Measurements from ENCODE around the gene LYSET. TPM values are rescaled to one million over a fixed set of nuclear protein-coding genes. Genes with fewer than 3 reads are reported as not detected.
"Not testable (repeated sequence)": the region's sequence is repeated elsewhere in the genome, so short reads cannot be mapped to it uniquely, and the experiment has no call there.

LYSET gene
- total and polyA plus RNA-seq, 7 donors: 19.7 to 50.1 (median 29.1) TPM

DNA sequence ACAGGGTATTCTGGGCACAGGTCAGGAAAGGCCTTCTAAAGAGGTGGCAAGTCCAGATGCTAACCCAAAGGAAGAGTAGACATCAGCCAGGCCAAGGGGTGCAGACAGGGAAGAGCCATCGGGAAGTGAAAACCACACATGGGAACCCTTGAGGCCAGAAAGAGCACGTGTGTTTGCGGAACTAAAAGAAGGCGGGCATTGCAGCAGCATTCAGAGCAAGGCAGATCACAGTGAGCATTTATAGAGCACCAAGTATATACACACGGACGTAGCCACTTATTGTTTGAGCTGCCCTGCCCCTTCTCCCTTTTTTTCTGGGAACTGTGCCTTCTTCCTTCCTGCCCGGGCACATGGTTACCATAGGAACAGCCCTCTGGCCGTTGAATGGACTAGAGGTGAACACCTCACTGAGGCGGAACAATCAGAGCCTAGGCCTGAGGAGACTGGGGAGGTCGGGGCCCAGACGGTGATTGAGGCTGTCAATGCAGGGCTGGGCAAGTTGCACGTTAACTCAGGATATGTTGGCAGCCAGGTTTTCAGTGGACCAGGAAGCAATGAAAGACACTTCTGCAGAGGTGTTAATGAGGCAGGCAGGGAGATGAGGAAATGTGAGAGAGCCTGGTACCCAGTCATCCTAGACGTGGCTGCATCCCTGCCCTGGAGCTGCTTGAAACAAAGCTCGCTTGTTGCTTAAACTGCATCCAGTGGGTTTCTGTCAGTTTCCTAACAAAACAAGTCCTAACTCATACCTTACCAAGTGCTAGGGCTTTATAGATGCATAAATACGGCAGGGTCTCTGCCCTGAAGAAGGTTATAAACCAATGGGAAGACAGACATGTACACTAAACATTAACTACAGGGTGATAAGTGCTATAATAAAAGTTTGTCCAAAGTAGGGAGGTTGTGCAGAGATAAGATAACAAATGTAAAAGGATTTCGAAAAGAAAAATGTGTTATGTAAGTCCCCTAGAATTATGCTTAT, 34.6 kb upstream of the LYSET start:
- TF ChIP-seq, protein P1, sequence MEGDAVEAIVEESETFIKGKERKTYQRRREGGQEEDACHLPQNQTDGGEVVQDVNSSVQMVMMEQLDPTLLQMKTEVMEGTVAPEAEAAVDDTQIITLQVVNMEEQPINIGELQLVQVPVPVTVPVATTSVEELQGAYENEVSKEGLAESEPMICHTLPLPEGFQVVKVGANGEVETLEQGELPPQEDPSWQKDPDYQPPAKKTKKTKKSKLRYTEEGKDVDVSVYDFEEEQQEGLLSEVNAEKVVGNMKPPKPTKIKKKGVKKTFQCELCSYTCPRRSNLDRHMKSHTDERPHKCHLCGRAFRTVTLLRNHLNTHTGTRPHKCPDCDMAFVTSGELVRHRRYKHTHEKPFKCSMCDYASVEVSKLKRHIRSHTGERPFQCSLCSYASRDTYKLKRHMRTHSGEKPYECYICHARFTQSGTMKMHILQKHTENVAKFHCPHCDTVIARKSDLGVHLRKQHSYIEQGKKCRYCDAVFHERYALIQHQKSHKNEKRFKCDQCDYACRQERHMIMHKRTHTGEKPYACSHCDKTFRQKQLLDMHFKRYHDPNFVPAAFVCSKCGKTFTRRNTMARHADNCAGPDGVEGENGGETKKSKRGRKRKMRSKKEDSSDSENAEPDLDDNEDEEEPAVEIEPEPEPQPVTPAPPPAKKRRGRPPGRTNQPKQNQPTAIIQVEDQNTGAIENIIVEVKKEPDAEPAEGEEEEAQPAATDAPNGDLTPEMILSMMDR (IDR thresholded peaks at IDR 0.05): no peak
- DNase-seq (peak in 1 of 2 donors; percentile 14), ATAC-seq (no peak)
- no peak overlapping the region for H3K27ac ChIP-seq
- no peaks in the 10 kb centered on the region for H3K36me3 ChIP-seq (ENCODE audit: insufficient read depth in 1 of 2, low read depth in 1 of 2)
- intact Hi-C loops (cut with DNase I): no loop called here
- no peak overlapping the region for H3K4me3 ChIP-seq
- no peaks in the 10 kb centered on the region for H3K4me1 ChIP-seq
- 43 to 47% (median 46%) methylated on average over 16 of the region's 16 CpGs for WGBS, 3 donors
- H3K9me3 ChIP-seq: no peaks in the 10 kb centered on the region
- H3K27me3 ChIP-seq (ENCODE audit: insufficient read depth in 3 of 3, low read length in 2 of 3): no peaks in the 10 kb centered on the region

DNA sequence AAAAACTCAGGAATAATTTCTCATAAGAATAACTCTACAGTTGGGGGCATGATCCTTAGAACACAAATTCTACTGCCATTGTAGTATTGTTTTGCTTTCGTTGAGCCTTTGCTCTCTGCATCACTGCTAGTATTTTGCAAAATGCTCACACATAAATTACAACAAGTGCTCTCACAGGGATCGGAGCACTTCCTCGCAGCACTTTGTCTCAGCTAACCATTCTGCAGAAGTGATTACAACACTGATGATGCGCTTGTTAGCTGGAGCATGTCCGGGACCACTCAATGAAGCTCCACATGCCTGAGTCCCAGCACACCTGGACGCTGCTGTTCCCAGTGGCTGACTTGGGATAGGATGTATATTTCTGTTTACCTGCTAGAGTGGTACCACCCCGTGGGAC, 32.0 kb upstream of the LYSET start:
- intact Hi-C loops (cut with DNase I): no loop called here
- TF ChIP-seq, protein P1 (IDR thresholded peaks at IDR 0.05): no peak
- H3K27me3 ChIP-seq (ENCODE audit: insufficient read depth in 3 of 3, low read length in 2 of 3): no peaks in the 10 kb centered on the region
- no peak for ATAC-seq
- H3K4me1 ChIP-seq: no peaks in the 10 kb centered on the region
- 57 to 65% (median 63%) methylated on average over 7 of the region's 7 CpGs for WGBS, 3 donors
- peak in 1 of 2 donors; percentile 20 for DNase-seq
- no peaks in the 10 kb centered on the region for H3K9me3 ChIP-seq
- no peaks in the 10 kb centered on the region for H3K36me3 ChIP-seq (ENCODE audit: insufficient read depth in 1 of 2, low read depth in 1 of 2)
- H3K27ac ChIP-seq: no peak overlapping the region
- H3K4me3 ChIP-seq: no peak overlapping the region

DNA sequence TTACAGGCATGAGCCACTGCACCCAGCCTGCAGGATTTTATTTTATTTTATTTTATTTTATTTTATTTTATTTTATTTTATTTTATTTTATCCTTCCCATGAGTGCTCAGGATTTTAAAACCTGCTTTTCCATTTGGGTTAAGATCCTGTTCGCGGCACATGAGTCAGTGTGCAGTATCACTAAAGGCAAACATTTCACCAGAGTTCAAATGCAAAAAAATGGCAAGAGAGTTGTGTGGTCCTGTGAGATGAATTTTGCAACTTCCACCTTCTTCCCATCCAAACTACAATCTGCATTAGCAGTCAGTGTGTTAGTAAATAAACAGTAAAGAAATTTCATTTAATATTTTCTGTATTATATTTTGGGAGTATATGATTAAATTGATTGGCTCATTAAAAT, 29.4 kb upstream of the LYSET start:
- Histone ChIP-seq H3K9me3 (no peaks in the 10 kb centered on the region), H3K4me1 (no peaks in the 10 kb centered on the region), H3K27me3 (ENCODE audit: insufficient read depth in 3 of 3, low read length in 2 of 3) (no peaks in the 10 kb centered on the region), H3K36me3 (ENCODE audit: insufficient read depth in 1 of 2, low read depth in 1 of 2) (no peaks in the 10 kb centered on the region), H3K4me3 (no peak overlapping the region), H3K27ac (no peak overlapping the region)
- DNase-seq (no peak), ATAC-seq (no peak)
- TF ChIP-seq, protein P1 (IDR thresholded peaks at IDR 0.05): no peak
- intact Hi-C loops (cut with DNase I): no loop called here
- 74 to 86% (median 78%) methylated on average over 2 of the region's 2 CpGs for WGBS, 3 donors

DNA sequence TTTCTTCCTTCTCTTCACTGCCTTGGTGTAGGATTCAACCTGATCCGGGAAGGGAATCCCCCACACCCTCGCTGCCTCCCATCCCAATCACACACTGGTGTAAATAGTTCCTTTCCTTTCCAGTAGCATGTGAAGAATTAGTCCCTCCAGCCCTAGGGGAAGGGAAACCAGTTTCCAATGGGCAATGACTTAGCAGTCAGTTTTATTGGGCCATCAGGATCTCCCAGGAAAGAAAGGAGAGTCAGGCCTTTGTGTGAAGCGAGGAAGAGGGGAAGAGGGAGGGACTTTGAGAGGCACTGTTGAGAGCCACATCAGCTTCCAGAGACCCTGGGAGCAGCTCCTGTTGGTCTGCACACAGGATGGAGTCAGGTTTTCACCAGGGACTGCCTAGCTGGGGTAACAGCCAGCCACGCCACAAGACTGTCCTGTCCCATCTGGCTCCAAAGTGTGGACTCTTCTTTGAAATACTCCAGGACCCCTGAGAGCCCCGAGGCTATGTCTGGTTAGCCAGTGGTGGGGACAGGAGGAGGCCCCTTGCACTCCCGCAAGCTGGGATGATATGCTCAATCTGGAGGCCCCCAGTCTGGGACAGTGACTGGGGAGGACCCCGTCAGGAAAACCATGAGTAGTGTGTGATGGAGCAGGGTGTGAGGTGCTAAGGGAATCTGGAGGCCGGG, 28.3 kb upstream of the LYSET start:
- WGBS, 3 donors: 43 to 60% (median 51%) methylated on average over 8 of the region's 8 CpGs
- no peaks in the 10 kb centered on the region for H3K9me3 ChIP-seq
- H3K4me3 ChIP-seq: no peak overlapping the region
- DNase-seq (no peak), ATAC-seq (no peak)
- H3K27ac ChIP-seq: no peak overlapping the region
- H3K27me3 ChIP-seq (ENCODE audit: insufficient read depth in 3 of 3, low read length in 2 of 3): no peaks in the 10 kb centered on the region
- TF ChIP-seq, protein P1 (IDR thresholded peaks at IDR 0.05): no peak
- no peaks in the 10 kb centered on the region for H3K4me1 ChIP-seq
- intact Hi-C loops (cut with DNase I): no loop called here
- H3K36me3 ChIP-seq (ENCODE audit: insufficient read depth in 1 of 2, low read depth in 1 of 2): no peaks in the 10 kb centered on the region

DNA sequence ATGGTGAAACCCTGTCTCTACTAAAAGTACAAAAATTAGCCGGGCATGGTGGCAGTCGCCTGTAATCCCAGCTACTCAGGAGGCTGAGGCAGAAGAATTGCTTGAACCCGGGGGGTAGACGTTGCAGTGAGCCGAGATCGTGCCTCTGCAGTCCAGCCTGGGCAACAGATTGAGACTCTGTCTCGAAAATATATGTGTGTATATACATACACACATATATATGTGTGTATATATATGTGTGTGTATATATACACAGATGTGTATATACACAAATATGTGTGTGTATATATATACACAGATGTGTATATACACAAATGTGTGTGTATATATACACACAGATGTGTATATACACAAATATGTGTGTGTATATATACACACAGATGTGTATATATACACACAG, 26.8 kb upstream of the LYSET start:
- intact Hi-C loops (cut with DNase I); H3K36me3 ChIP-seq (ENCODE audit: insufficient read depth in 1 of 2, low read depth in 1 of 2); H3K27me3 ChIP-seq (ENCODE audit: insufficient read depth in 3 of 3, low read length in 2 of 3); H3K4me3 ChIP-seq; ATAC-seq; H3K27ac ChIP-seq; H3K4me1 ChIP-seq; H3K9me3 ChIP-seq; DNase-seq: not testable (repeated sequence)
- 91 to 93% (median 91%) methylated on average over 7 of the region's 7 CpGs for WGBS, 3 donors

DNA sequence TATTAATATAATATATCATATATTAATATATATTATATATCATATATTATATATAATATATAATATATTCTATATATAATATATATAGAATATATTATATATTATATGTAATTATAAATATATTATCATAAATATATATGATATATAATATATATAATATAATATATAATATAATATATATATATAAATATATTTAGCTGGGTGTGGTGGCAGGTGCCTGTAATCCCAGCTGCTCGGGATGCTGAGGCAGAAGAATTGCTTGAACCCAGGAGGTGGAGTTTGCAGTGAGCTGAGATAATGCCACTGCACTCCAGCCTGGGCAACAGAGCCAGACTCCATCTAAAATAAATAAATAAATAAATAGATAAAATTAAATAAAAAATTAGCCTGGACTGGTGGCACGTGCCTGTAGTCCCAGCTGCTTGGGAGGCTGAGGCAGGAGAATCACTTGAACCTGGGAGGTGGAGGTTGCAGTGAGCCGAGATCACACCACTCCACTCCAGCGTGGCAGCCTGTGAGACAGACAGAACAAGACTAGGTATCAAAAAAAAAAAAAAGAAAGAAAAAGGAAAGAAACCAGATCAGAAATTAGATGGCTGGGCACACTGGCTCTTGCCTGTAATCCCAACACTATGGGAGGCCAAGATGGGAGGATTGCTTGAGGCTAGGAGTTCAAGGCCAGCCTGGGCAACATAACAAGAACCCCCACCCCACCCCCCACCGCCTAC, 25.3 kb upstream of the LYSET start:
- intact Hi-C loops (cut with DNase I); H3K27ac ChIP-seq; DNase-seq; H3K27me3 ChIP-seq (ENCODE audit: insufficient read depth in 3 of 3, low read length in 2 of 3); H3K4me3 ChIP-seq; H3K9me3 ChIP-seq; H3K36me3 ChIP-seq (ENCODE audit: insufficient read depth in 1 of 2, low read depth in 1 of 2); ATAC-seq; H3K4me1 ChIP-seq: not testable (repeated sequence)
- 63 to 66% (median 63%) methylated on average over 5 of the region's 5 CpGs for WGBS, 3 donors

Data from psoas muscle (tissue), 8 donors.